Measurements from ENCODE around the gene ZNF222.

The ZNF222 gene

DNA sequence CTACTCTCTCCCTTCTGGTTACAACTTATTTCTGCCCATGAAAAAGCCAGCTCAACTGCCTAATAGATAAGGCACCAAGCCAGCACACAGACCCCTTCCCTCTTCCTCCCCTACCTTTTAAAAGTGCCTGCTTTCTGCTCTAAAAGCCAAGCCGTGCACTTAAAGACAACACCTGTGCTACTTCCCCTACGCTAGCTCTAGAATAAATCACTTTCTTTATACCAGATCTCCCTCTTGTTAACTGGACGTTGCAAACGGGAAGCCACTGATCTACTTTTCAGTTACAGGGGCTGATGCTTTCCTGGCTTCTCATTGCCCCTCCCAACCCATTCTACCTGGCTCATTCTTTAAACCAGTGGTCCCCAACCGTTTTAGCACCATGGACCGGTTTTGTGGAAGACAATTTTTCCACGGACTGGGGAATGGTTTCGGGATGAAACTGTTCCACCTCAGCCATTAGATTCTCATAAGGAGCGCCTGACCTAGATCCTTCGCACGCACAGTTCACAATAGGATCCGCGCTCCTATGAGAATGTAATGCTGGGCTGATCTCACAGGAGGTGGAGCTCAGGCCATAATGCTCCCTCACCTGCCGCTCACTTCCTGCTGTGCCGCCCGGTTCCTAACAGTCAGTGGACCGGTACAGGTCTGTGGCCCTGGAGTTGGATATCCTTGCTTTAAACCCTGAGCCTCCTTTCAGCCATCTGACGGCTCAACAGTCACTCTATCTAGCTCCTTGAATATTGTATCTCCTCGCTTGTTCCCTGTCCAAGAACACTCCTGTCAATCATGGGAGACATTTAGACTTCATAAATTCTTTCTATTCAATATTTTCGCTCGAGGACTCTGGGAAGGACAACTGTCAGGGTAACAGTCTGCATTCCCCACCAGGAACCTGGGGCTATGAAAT, 25.8 kb downstream of the ZNF222 start:
- TF ChIP-seq, protein P1, sequence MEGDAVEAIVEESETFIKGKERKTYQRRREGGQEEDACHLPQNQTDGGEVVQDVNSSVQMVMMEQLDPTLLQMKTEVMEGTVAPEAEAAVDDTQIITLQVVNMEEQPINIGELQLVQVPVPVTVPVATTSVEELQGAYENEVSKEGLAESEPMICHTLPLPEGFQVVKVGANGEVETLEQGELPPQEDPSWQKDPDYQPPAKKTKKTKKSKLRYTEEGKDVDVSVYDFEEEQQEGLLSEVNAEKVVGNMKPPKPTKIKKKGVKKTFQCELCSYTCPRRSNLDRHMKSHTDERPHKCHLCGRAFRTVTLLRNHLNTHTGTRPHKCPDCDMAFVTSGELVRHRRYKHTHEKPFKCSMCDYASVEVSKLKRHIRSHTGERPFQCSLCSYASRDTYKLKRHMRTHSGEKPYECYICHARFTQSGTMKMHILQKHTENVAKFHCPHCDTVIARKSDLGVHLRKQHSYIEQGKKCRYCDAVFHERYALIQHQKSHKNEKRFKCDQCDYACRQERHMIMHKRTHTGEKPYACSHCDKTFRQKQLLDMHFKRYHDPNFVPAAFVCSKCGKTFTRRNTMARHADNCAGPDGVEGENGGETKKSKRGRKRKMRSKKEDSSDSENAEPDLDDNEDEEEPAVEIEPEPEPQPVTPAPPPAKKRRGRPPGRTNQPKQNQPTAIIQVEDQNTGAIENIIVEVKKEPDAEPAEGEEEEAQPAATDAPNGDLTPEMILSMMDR (IDR thresholded peaks at IDR 0.05; ENCODE audit: low read depth, low read length) = no peak
- DNase-seq (ENCODE audit: low read depth, low spot score) = no peak
- H3K4me3 ChIP-seq (ENCODE audit: low read depth, low read length) = peak overlapping the region; percentile 88
- in situ Hi-C loops (cut with HindIII; ENCODE audit: low sequenced_read_pairs) = no loop called here

DNA sequence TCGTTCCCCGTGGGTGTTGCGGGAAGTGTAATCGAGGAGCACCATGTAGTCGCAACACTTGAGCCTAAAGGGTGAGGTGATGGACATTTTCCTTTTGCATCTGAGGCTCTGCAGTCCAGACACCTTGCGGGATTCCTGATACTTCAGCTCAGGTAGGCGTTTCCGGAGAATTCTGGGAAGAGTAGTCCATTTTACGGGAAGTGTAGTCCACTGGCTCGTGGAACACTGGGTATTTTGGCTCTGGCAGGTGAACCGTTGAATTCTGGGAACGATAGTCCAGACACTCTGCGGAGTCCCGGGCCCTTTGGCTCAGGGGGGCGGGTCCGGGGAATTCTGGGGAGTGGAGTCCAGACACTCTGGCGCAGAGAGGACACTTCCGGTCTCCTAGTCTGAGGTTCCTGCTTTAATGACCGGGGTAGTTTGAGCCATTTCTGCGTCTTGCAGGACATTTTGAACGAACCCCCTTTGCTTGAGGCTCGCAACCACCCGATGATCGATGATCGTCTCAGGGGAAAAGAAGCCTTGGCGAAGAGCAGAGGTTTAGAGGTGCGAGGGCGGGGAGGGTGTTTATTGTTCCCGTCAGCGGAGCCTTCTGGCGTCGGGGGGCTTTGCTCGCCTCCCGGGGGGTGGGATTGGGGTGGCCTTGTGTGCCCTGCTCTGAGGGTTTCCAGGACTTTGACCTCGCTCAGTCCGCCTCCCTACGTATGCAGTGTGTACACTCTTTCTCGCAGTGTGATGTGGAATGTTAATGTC, 26.6 kb downstream of the ZNF222 start, which contains the start of gene ZNF223:
Gene ZNF223 (plus strand): TSS at position 387 of the 753 bp plus-strand sequence. CDS start 3,141 bp downstream, outside the sequence.
- peak within 1 kb of the TSS; percentile 88 for H3K4me3 ChIP-seq (ENCODE audit: low read depth, low read length)
- TF ChIP-seq, protein P1 (IDR thresholded peaks at IDR 0.05; ENCODE audit: low read depth, low read length) = no peak
- peak; percentile 94 for DNase-seq (ENCODE audit: low read depth, low spot score)
- in situ Hi-C loops (cut with HindIII; ENCODE audit: low sequenced_read_pairs) = no loop called here

DNA sequence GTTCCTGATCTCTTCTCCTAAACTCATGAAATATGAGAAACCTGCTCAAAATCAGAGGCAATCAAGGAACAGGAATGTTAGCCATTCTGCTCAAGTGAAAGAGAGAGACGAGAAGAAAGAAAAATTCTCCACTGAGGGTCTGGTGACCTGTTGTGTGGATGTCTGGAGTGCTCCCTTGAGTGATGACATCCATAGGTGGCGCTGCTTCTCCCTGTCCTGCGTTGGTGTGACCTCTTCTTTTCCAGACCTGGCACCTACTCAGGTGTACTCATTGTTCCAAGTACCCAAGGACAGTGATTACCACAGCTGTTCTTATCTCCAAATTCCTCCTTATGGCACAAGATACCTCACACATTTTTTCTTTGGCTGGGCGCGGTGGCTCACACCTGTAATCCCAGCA, 30.7 kb downstream of the ZNF222 start:
- TF ChIP-seq, protein P1 (IDR thresholded peaks at IDR 0.05; ENCODE audit: low read depth, low read length) = no peak
- no peak for DNase-seq (ENCODE audit: low read depth, low spot score)
- in situ Hi-C loops (cut with HindIII; ENCODE audit: low sequenced_read_pairs) = no loop called here
- H3K4me3 ChIP-seq (ENCODE audit: low read depth, low read length) = no peak overlapping the region

DNA sequence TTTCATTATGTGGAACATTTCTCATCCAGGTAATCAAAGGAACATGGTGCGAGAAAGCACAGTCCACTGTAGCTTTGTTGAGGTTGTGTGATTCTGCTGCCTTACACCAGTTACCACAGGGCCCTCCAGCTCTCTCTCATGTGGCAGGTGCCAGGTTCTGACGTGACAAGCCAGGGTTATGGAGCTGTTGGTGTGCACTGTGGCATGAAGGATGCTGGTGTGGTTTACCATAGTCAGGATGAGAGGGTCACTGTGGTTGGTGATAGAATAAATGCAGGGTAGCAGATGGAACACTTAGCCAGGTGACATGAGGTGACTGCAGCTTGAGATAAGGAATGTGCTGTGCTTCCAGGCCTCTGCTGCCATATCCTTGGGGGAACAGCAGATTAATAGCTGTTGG, 34.0 kb downstream of the ZNF222 start:
- in situ Hi-C loops (cut with HindIII; ENCODE audit: low sequenced_read_pairs) = no loop called here
- TF ChIP-seq, protein P1 (IDR thresholded peaks at IDR 0.05; ENCODE audit: low read depth, low read length) = no peak
- DNase-seq (ENCODE audit: low read depth, low spot score) = no peak
- no peak overlapping the region for H3K4me3 ChIP-seq (ENCODE audit: low read depth, low read length)

DNA sequence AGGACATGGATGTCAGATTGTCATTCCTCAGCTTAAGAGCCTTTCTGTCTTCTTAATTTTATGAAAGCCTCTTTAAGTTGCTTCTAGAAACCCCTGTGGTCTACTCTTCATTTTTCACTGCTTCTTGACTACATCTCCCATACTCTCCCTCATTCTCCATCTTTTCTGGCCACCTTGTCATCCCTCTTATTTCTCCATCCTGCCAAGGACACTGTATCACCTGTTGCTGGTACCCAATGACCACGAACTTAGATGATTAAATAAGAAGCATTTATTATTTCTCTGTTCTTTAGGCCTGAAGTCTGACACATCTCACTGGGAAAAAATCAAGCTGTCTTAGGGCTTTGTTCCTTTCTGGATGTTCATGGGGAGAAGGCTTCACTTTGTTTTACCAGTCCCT, 35.9 kb downstream of the ZNF222 start:
- TF ChIP-seq, protein P1 (IDR thresholded peaks at IDR 0.05; ENCODE audit: low read depth, low read length) = no peak
- no peak for DNase-seq (ENCODE audit: low read depth, low spot score)
- in situ Hi-C loops (cut with HindIII; ENCODE audit: low sequenced_read_pairs) = no loop called here
- H3K4me3 ChIP-seq (ENCODE audit: low read depth, low read length) = no peak overlapping the region

DNA sequence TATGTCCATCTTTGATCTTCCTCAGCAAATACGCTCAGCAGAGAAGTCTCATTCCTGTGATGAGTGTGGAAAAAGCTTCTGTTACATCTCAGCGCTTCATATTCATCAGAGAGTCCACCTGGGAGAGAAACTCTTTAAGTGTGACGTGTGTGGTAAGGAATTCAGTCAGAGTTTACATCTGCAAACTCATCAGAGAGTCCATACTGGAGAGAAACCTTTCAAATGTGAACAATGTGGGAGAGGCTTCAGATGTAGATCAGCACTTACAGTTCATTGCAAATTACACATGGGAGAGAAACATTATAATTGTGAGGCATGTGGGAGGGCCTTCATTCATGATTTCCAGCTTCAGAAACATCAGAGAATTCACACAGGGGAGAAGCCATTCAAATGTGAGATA, 41.1 kb downstream of the ZNF222 start:
- DNase-seq (ENCODE audit: low read depth, low spot score) = no peak
- no peak overlapping the region for H3K4me3 ChIP-seq (ENCODE audit: low read depth, low read length)
- in situ Hi-C loops (cut with HindIII; ENCODE audit: low sequenced_read_pairs) = no loop called here
- TF ChIP-seq, protein P1 (IDR thresholded peaks at IDR 0.05; ENCODE audit: low read depth, low read length) = no peak
